Thyroid gland (tissue), 4 donors: ENCODE data around the gene IL17RD. TPM values are rescaled to one million over a fixed set of nuclear protein-coding genes. Genes with fewer than 3 reads are reported as not detected.
A peak's percentile ranks its signal among the peaks of the same experiment; 100 is the strongest.

Source experiments
- DNase-seq, 2 donors: peaks; one replicate each; pipeline ENCODE4 v3.0.0-alpha.2; 2019
- H3K27ac ChIP-seq, 3 donors: fragments of 200-600 bp; sonication (generic); 1 replicate in 2 of 3; 2 replicates in 1 of 3; pipeline ENCODE4 v1.5.1; 2016 to 2019; ENCODE audit warnings: mild to moderate bottlenecking in 1 of 3, moderate library complexity in 1 of 3
- H3K27me3 ChIP-seq: fragments of 200-600 bp; sonication (generic); one replicate; pipeline ENCODE4 v1.5.1; 2019
- H3K36me3 ChIP-seq, 2 donors: fragments of 200-600 bp; sonication (generic); one replicate each; pipeline ENCODE4 v1.5.1; 2016 to 2019
- H3K4me1 ChIP-seq, 2 donors: fragments of 200-600 bp; sonication (generic); one replicate each; pipeline ENCODE4 v1.5.1; 2017 to 2019
- H3K4me3 ChIP-seq, 3 donors: fragments of 200-600 bp; sonication (generic); replicated peaks in 1 of 3; 1 replicate in 2 of 3; 2 replicates in 1 of 3; pipeline ENCODE4 v1.5.1; 2016; ENCODE audit warnings: mild to moderate bottlenecking in 1 of 3
- H3K9me3 ChIP-seq: fragments of 200-600 bp; sonication (generic); one replicate; pipeline ENCODE4 v1.5.1; 2017
- CTCF ChIP-seq, 6 experiments: fragments of 200-600 bp in 3 of 6; fragments of 450-650 bp in 3 of 6; sonication (generic) in 3 of 6; IDR thresholded peaks; one replicate each; pipeline ENCODE4 v1.5.1; 2016 to 2019; ENCODE audit warnings: antibody characterized with exemption in 6 of 6, mild to moderate bottlenecking in 2 of 6, inconsistent platforms in 1 of 6, moderate library complexity in 1 of 6
- POLR2A ChIP-seq, 2 donors: fragments of 450-650 bp; IDR thresholded peaks; one replicate each; pipeline ENCODE4 v1.6.1; 2017; ENCODE audit warnings: antibody characterized with exemption in 2 of 2, mild to moderate bottlenecking in 2 of 2, moderate library complexity in 1 of 2
- WGBS, 2 donors: methylation state at CpG; one replicate each; pipeline ENCODE4 v1.1.5; 2017; 5-methylcytosine and 5-hydroxymethylcytosine counted together
- intact Hi-C: fragments of 100-400 bp; cut with DNase I; formaldehyde crosslinking; loops from one replicate; pipeline ENCODE4 v1.15.1; 2023
- total RNA-seq, 4 donors: library from RNA; depleted of rRNA; stranded (reverse); fragments of >200 nt; gene quantifications; one replicate each; pipeline ENCODE4 v1.2.3, GENCODE V29; 2016

The IL17RD gene
- total RNA-seq, 4 donors from 2014 or later, result 0.59 to 2.6 (median 1.4) TPM

- Histone ChIP-seq H3K9me3 (no peaks in the 10 kb centered on the region), H3K4me1 (peaks cover 13 to 28% of the 10 kb centered on the region in 2 donors), H3K27ac (no peak overlapping the region), H3K36me3 (no peaks in the 10 kb centered on the region), H3K27me3 (no peaks in the 10 kb centered on the region), H3K4me3 (no peak overlapping the region)
- intact Hi-C loops, result no loop called here
- no peak for TF ChIP-seq CTCF (IDR thresholded peaks at IDR 0.05)
- no peak for TF ChIP-seq POLR2A (IDR thresholded peaks at IDR 0.05)
- DNase-seq, result no peak
- 76 to 79% methylated on average over 3 of the region's 3 CpGs for WGBS, 2 donors
Measured at GRCh38 chr3:57059411-57059810, 105.7 kb downstream of the IL17RD start.

GRCh38 chr3:57057351-57057750 is 107.8 kb downstream of the IL17RD start:
- intact Hi-C loops, result no loop called here

GRCh38 chr3:57053122-57053521 is 112.0 kb downstream of the IL17RD start:
- DNase-seq, result no peak
- Histone ChIP-seq H3K27ac (no peak overlapping the region), H3K4me1 (peaks cover 7 to 10% of the 10 kb centered on the region in 2 donors), H3K36me3 (no peaks in the 10 kb centered on the region), H3K9me3 (no peaks in the 10 kb centered on the region), H3K4me3 (no peak overlapping the region), H3K27me3 (no peaks in the 10 kb centered on the region)
- no peak for TF ChIP-seq POLR2A (IDR thresholded peaks at IDR 0.05)
- no peak for TF ChIP-seq CTCF (IDR thresholded peaks at IDR 0.05)
- intact Hi-C loops, result no loop called here
- 90 to 93% methylated on average over 6 of the region's 6 CpGs for WGBS, 2 donors

More at GRCh38 chr3:57057351-57057750, 107.8 kb downstream of the IL17RD start:
- peaks cover 9 to 11% of the 10 kb centered on the region in 2 donors for H3K4me1 ChIP-seq
- no peak overlapping the region for H3K27ac ChIP-seq
- H3K27me3 ChIP-seq, result no peaks in the 10 kb centered on the region
- no peak for DNase-seq
- no peak for TF ChIP-seq POLR2A (IDR thresholded peaks at IDR 0.05)
- TF ChIP-seq CTCF (IDR thresholded peaks at IDR 0.05), result no peak
- 75 to 92% methylated on average over 6 of the region's 6 CpGs for WGBS, 2 donors
- H3K36me3 ChIP-seq, result no peaks in the 10 kb centered on the region
- no peaks in the 10 kb centered on the region for H3K9me3 ChIP-seq
- no peak overlapping the region for H3K4me3 ChIP-seq

GRCh38 chr3:57052662-57053061 is 112.5 kb downstream of the IL17RD start:
- WGBS, 2 donors, result 92 to 96% methylated on average over 5 of the region's 5 CpGs
- no peaks in the 10 kb centered on the region for H3K36me3 ChIP-seq
- TF ChIP-seq POLR2A (IDR thresholded peaks at IDR 0.05), result no peak
- TF ChIP-seq CTCF (IDR thresholded peaks at IDR 0.05), result no peak
- no peak for DNase-seq
- peaks cover 7 to 13% of the 10 kb centered on the region in 2 donors for H3K4me1 ChIP-seq
- intact Hi-C loops, result no loop called here
- H3K27ac ChIP-seq, result no peak overlapping the region
- no peaks in the 10 kb centered on the region for H3K27me3 ChIP-seq
- H3K4me3 ChIP-seq, result no peak overlapping the region
- no peaks in the 10 kb centered on the region for H3K9me3 ChIP-seq

GRCh38 chr3:57048728-57049127 is 116.4 kb downstream of the IL17RD start:
- Histone ChIP-seq H3K27ac (no peak overlapping the region), H3K9me3 (no peaks in the 10 kb centered on the region), H3K27me3 (no peaks in the 10 kb centered on the region), H3K4me1 (peaks cover 11 to 32% of the 10 kb centered on the region in 2 donors), H3K4me3 (no peak overlapping the region), H3K36me3 (no peaks in the 10 kb centered on the region)
- WGBS, 2 donors, result 32 to 78% methylated on average over 2 to 4 of the region's 4 CpGs
- TF ChIP-seq POLR2A (IDR thresholded peaks at IDR 0.05) (no peak), CTCF (IDR thresholded peaks at IDR 0.05) (no peak)
- peak in 1 of 2 donors; percentile 15 for DNase-seq
- intact Hi-C loops, result no loop called here
